Fibroblast of lung (primary cell): ENCODE data around the gene HKDC1.

Experiments
- CTCF ChIP-seq, 2 donors: IDR thresholded peaks in 1 of 2; conservative IDR thresholded peaks in 1 of 2; 1 replicate in 1 of 2; 2 replicates in 1 of 2; pipeline ENCODE4 v1.5.1; 2011 to 2012; ENCODE audit warnings: low read length in 2 of 2, control low read depth in 1 of 2, inconsistent platforms in 1 of 2, low read depth in 1 of 2, mild to moderate bottlenecking in 1 of 2
- EZH2 ChIP-seq: IDR thresholded peaks from 2 replicates; pipeline ENCODE4 v1.5.1; 2012; ENCODE audit warnings: low read length, control low read depth, mild to moderate bottlenecking; ENCODE audit errors: missing control alignments

DNA sequence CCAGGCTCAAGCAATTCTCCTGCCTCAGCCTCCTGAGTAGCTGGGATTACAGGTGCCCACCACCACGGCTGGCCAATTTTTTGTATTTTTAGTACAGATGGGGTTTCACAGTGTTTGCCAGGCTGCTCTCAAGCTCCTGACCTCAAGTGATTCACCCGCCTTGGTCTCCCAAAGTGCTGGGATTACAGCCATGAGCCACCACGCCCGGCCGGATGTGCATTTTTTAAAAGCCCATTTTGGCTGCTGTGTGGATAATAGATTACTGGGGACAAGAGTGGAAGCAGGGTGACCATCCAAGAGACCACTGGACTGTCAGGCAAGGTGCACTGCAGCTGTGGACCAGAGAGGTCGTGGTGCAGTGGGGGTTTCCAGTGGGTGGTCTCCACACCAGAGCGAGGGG is 21.4 kb downstream of the HKDC1 start:
- TF ChIP-seq CTCF (conservative IDR thresholded peaks at IDR 0.05 in 1 of 2, IDR thresholded peaks at IDR 0.05 in 1 of 2; ENCODE audit: low read depth in 1 of 2, low read length in 2 of 2) (no peak), EZH2 (no peak)
